22Rv1 (cell line): Measurements from ENCODE around the gene IGFBP5.

Experiments
- H3K27ac ChIP-seq: fragments of 450-650 bp; 2 replicates; pipeline ENCODE4 v1.5.1; 2017
- ZFX ChIP-seq: fragments of 450-650 bp; IDR thresholded peaks from 2 replicates; pipeline ENCODE4 v1.6.1; 2017; ENCODE audit warnings: antibody characterized with exemption, borderline replicate concordance
- TF ChIP-seq, protein P1 (sequence below): fragments of 450-650 bp; IDR thresholded peaks from 2 replicates; pipeline ENCODE4 v1.5.1; 2017; ENCODE audit warnings: mild to moderate bottlenecking

Gene IGFBP5

DNA sequence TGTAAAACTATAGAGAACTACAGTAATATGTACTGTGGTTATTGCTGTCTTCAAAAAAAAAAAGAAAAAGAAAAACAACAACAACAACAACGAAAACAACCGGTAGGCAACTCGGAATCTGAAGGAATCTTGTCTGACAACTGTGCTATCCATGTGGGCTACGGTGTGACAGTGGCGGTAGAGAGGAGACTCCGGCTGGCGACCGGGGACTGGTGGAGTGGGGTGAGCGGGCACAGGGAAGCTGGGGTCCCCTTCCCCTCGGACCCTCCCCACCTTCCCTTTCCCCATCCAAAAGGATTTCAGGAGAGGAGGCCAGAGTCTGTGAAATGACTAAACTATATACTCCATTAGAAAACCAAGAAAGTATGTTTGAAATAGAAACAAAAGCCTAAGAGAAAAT lies 22.9 kb downstream of the IGFBP5 start:
- H3K27ac ChIP-seq, result no peak overlapping the region
- TF ChIP-seq, protein P1, sequence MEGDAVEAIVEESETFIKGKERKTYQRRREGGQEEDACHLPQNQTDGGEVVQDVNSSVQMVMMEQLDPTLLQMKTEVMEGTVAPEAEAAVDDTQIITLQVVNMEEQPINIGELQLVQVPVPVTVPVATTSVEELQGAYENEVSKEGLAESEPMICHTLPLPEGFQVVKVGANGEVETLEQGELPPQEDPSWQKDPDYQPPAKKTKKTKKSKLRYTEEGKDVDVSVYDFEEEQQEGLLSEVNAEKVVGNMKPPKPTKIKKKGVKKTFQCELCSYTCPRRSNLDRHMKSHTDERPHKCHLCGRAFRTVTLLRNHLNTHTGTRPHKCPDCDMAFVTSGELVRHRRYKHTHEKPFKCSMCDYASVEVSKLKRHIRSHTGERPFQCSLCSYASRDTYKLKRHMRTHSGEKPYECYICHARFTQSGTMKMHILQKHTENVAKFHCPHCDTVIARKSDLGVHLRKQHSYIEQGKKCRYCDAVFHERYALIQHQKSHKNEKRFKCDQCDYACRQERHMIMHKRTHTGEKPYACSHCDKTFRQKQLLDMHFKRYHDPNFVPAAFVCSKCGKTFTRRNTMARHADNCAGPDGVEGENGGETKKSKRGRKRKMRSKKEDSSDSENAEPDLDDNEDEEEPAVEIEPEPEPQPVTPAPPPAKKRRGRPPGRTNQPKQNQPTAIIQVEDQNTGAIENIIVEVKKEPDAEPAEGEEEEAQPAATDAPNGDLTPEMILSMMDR, result no peak
- TF ChIP-seq ZFX, result no peak

DNA sequence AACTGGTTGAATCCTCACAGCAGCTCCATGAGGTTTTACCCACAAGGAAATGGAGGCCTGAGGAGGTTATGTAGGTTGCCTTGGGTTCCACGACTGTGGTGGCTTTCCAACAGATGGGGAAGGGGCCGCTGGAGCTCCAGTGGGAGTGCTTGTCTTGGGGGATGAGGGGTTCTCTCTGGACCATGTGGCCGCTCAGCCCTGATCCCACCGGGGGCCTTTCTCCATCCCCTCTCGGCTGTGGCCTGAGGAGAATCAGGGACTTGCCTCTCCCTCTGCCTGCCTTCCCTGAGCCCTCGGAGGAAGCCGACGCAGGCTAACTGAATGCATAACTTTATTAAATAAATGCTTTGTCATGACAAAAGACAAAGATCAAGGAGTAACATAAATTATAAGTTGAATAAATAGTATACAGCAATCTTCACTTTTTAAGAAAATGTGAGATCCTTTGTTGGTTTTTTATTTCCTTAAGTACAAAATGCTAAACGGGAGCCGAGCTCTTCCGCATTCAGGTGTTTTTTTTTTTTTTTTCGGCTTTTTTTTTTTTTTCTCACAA lies 23.5 kb downstream of the IGFBP5 start:
- no peak overlapping the region for H3K27ac ChIP-seq
- TF ChIP-seq ZFX, result no peak
- TF ChIP-seq, protein P1, result no peak

DNA sequence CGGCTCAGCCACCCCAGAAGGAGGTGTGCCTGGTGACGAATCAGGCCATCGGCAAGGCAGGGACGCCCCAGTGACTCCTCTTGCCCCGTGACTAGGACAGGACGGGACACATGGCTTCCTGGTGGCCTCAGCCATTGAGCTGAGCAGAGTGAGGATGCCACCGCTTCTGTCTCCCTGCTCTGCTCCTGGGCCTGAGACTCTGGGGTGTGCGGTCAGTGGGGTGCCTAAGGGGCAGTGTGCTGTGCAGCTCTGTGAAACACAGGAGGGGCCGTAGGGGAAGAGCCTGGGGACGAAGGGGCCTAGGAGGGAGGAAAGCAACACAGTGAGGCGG lies 24.3 kb downstream of the IGFBP5 start:
- no peak for TF ChIP-seq ZFX
- TF ChIP-seq, protein P1, result no peak

DNA sequence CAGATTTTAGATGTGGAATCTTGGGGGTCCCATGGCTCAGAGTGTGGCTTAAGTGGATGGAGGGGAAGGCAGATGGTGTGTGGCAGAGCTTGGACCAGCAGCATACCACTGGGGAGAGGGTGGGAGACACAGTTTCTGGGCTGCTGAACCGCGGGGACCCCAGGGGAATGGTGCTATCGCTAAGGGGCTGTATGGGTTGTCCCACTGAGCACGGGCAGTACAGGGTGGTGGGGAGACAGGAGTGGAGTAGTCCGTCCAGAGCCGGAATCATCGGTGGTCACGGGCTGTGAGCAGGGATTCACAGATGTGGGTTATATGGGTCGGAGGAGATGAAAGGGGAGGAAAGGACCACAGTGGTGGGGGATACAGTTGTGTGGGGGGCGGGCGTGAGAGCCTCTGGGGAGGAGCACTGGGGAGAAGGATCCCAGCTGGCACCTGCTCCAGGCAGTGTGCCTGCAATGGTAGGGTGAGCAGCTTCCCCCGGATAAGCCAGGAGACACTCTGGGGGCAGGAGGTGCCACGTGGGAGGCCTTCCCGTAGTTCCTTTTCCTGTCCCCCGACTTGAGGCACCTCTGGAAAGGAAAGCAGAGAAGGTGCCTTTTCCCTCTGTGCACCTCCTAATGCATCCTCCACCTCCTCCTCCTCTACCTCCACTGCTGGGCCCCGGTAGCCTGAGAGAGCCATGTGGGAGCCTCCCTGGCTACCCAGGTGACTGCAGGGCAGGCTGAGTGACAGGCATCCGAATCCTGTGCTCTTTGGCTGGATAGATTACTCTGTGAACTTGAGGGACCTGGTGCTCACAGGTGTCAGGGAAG lies 24.9 kb downstream of the IGFBP5 start:
- H3K27ac ChIP-seq, result no peak overlapping the region

More for the DNA sequence above, 24.3 kb downstream of the IGFBP5 start:
- H3K27ac ChIP-seq, result no peak overlapping the region

DNA sequence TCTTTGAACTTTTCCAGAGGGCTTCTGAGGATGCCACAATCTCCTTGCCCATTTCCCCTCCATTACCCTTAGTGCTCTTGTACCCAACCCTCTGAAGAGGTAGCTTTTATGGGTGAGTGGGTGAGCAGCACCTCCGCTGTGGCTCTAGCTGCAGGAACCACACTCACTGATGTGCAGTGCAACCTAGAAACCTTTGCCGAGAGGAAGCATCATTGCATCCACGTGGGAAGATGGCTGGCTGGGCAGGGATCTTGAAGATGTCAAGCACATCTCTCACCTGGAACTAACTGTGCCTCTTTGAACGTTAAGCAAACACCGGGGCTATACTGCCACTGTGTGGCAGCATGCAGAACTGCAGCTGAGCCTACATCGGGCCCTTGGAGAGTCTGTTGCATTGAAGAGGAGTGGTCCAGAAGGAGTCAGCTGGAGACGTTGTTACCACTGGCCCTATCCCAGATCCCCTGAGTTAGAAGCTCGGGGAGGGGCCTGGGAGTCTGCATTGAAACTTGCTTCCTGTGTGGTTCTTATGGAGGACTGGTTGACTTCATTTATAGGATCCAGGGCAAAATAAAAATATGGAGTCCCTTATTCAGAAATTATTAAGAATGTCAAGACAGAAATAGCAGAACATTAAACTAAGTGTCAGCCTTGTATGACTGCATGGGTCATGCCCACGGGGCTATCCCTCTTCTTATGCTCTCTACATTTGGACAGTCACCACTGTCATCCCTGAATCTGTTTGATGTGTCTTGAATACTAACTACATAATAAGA lies 28.7 kb downstream of the IGFBP5 start:
- no peak overlapping the region for H3K27ac ChIP-seq
- TF ChIP-seq, protein P1, result peak; percentile 88
- no peak for TF ChIP-seq ZFX

More for the DNA sequence above, 24.9 kb downstream of the IGFBP5 start:
- TF ChIP-seq, protein P1, result no peak
- TF ChIP-seq ZFX, result no peak

DNA sequence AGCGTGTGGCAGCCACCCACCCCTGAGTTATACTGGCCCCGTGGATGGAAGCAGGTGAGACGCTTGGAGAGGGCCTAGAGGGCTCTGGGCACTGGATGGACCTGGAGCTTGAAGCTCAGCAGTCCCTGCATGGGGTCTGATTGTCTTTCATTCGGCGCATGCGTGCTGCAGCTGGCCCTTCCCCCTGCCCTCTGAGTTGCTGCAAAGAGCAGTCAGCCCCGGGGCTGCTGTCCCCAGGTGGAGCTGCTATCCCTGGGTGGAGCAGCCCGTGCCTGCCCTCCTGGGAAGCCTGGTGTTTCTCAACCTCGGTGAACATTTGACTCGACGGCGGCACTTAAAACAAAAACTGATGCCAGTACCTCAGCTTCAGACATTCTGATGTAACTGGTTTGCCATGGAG lies 29.6 kb downstream of the IGFBP5 start:
- no peak overlapping the region for H3K27ac ChIP-seq
- TF ChIP-seq ZFX, result no peak
- TF ChIP-seq, protein P1, result no peak
